Mesodermal cell (in vitro differentiated cells): ENCODE data around the gene SNRNP35.
"Not testable (repeated sequence)": the region's sequence is repeated elsewhere in the genome, so short reads cannot be mapped to it uniquely, and the experiment has no call there.

Experiments used
- H3K27ac ChIP-seq: 2 replicates; pipeline ENCODE4 v1.7.0; 2013; ENCODE audit warnings: mild to moderate bottlenecking, low read depth, low read length, moderate library complexity; ENCODE audit not compliant: severe bottlenecking
- H3K36me3 ChIP-seq: 2 replicates; pipeline ENCODE4 v1.7.1; 2013; ENCODE audit warnings: mild to moderate bottlenecking, low read length, moderate library complexity; ENCODE audit not compliant: control insufficient read depth, insufficient read depth
- H3K4me1 ChIP-seq: one replicate; pipeline ENCODE4 v1.7.1; 2013; ENCODE audit warnings: mild to moderate bottlenecking, low read length; ENCODE audit not compliant: insufficient read depth, control insufficient read depth, poor library complexity, severe bottlenecking
- H3K4me3 ChIP-seq: 2 replicates; pipeline ENCODE4 v1.7.0; 2013; ENCODE audit warnings: low read length, control low read depth, mild to moderate bottlenecking; ENCODE audit not compliant: insufficient read depth, poor library complexity, severe bottlenecking; ENCODE audit errors: extremely low read depth
- H3K9me3 ChIP-seq: 2 replicates; pipeline ENCODE4 v1.7.1; 2013; ENCODE audit warnings: mild to moderate bottlenecking, low read length, moderate library complexity; ENCODE audit not compliant: control insufficient read depth
- WGBS, 2 experiments: methylation state at CpG; one replicate each; pipeline ENCODE4 v1.1.5; 2013; ENCODE audit warnings: missing lambda C conversion rate in 2 of 2; ENCODE audit not compliant: insufficient coverage in 2 of 2; 5-methylcytosine and 5-hydroxymethylcytosine counted together

SNRNP35 gene

DNA sequence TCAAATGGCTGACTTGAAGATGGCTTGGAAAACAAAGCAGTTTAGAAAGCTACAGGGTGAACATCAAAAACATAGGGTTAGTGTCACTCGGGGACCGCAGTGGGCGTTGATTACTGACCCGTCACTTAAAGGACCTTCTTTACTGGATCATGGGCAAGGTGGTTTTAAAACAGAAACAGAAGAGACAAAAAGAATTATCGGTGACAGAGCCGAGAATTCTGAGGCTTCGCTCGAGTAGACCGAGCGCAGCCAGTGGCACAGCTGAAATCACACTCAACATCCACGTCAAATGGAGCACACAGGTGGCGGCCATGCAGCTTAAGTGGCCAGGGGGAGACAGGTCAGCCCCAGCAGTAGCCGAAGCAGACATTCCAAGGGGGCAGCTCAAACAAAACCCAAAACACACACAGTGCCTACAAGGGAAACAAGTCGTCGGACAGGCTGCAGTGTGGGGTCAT is 17.3 kb downstream of the SNRNP35 start:
- H3K36me3 ChIP-seq: peaks cover 66% of the 10 kb centered on the region
- H3K4me3 ChIP-seq: no peak overlapping the region
- H3K27ac ChIP-seq: no peak overlapping the region
- 92 to 93% methylated on average over 12 to 13 of the region's 15 CpGs for WGBS, 2 experiments
- H3K9me3 ChIP-seq: no peaks in the 10 kb centered on the region
- no peaks in the 10 kb centered on the region for H3K4me1 ChIP-seq

DNA sequence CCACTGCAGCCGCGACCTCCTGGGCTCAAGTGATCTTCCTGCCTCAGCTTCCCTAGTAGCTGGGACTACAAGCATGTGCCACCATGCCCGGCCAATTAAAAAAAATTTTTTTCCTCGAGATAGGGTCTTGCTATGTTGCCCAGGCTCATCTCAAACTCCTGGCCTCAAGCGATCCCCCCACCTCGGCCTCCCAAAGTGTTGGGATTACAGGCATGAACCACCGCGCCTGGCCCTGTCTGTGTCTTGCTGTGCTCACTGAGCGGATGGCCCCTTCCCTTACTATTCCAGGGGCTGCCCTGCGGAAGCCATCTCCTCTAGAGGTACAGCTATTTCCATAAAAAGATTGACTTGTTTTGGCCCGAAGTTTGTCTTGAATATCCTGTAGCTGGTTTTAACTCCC is 20.1 kb downstream of the SNRNP35 start:
- Histone ChIP-seq H3K4me1 (no peaks in the 10 kb centered on the region), H3K27ac (no peak overlapping the region), H3K9me3 (no peaks in the 10 kb centered on the region), H3K4me3 (no peak overlapping the region), H3K36me3 (peaks cover 54% of the 10 kb centered on the region)
- WGBS, 2 experiments: 95 to 98% methylated on average over 11 of the region's 11 CpGs

DNA sequence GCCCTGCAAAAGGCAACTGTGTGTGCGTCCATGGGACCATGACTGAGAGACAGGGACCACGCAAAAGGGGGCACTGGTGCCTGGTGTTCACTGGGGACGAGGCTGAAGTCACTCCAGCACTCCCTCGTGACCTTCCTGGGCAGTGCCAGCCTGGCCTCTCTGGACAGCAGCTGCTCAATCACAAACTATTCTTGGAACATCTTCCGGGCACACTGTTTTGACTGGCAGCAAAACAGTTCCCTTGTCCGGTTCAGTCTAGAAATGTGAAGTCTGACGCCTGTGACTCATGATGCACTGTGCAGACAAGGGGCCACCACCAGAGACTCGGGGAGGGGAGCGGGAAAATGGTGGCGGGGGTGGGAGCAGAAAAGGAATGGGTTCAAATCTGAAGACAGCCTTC is 20.8 kb downstream of the SNRNP35 start:
- 95 to 96% methylated on average over 8 to 9 of the region's 10 CpGs for WGBS, 2 experiments
- Histone ChIP-seq H3K27ac (no peak overlapping the region), H3K9me3 (no peaks in the 10 kb centered on the region), H3K4me1 (no peaks in the 10 kb centered on the region), H3K36me3 (peaks cover 56% of the 10 kb centered on the region), H3K4me3 (no peak overlapping the region)

DNA sequence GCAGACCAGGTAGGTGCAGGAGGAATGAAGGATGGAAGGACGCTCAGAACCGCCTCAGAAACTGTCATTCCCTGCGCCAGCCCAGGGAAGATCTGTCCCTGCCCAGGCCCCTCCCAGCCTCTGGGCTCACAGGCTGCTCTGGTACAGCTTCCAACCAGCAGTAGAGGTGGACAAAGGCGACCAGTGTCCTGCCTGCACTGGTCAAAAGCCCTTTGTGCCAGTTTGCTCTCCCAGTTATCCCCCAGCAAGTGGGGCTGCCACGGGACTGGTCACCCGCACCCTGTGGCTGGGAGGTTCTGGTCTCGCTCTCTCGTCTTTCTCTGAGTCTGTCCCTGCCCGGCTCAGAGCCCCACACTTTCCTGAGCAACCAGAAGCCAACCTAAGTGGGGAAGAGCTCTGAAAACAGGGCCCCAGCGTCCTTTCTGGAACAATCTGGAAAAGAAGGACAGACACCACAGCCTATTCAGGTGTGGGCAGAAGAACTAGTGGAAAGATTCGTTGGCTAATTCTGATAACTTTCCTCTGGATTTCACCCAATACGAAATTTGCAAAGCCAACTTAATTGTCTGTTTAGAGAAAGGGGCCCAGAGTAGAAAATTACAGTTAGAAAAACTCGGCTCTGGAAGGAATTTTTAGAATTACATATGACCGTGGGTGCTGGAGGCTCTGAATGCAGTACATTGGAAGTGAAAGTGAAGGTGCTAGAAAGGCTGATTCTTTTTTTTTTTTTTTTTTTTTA is 21.7 kb downstream of the SNRNP35 start:
- 95 to 98% methylated on average over 8 to 12 of the region's 14 CpGs for whole genome bisulfite sequencing, 2 experiments
- Histone ChIP-seq H3K36me3 (peaks cover 51% of the 10 kb centered on the region), H3K4me1 (no peaks in the 10 kb centered on the region), H3K4me3 (no peak overlapping the region), H3K9me3 (no peaks in the 10 kb centered on the region), H3K27ac (no peak overlapping the region)

DNA sequence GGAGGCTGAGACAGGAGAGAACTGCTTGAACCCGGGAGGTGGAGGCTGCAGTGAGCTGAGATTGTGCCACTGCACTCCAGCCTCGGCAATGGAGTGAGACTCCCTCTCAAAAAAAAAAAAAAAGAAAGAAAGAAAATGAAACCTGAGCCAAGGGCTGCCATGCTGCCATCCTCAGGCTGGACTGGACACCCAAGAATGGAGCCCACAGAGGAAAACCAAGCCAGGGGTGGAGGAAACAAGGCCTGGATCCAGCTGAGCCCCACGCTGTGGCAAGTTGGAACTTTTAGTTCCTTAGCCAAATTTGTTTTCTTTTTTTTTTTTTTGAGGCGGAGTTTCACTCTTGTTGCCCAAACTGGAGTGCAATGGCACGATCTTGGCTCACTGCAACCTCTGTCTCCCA is 23.3 kb downstream of the SNRNP35 start:
- peaks cover 58% of the 10 kb centered on the region for H3K36me3 ChIP-seq
- not testable (repeated sequence) for H3K4me3 ChIP-seq, H3K27ac ChIP-seq, H3K9me3 ChIP-seq, H3K4me1 ChIP-seq
- 96 to 97% methylated on average over 2 to 3 of the region's 5 CpGs for WGBS, 2 experiments

DNA sequence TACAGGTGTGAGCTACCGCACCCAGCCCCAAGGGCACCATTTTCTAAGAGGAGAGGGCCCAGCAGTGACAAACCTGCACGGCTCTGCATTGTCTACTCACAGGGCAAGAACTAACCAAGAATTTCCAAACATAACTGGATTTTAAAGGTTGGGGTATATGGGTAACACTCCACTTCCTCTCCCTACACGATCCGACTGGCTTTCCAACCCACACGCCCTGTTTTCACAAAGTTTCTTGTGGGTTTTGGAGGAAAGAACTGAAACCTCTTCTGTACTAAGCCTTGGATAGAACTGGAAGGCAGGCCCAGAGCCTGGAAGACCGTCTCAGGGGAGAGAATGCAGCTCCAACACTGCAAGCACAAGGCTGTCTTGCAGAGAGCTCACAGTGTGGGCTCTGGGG is 24.9 kb downstream of the SNRNP35 start:
- peaks cover 44% of the 10 kb centered on the region for H3K36me3 ChIP-seq

DNA sequence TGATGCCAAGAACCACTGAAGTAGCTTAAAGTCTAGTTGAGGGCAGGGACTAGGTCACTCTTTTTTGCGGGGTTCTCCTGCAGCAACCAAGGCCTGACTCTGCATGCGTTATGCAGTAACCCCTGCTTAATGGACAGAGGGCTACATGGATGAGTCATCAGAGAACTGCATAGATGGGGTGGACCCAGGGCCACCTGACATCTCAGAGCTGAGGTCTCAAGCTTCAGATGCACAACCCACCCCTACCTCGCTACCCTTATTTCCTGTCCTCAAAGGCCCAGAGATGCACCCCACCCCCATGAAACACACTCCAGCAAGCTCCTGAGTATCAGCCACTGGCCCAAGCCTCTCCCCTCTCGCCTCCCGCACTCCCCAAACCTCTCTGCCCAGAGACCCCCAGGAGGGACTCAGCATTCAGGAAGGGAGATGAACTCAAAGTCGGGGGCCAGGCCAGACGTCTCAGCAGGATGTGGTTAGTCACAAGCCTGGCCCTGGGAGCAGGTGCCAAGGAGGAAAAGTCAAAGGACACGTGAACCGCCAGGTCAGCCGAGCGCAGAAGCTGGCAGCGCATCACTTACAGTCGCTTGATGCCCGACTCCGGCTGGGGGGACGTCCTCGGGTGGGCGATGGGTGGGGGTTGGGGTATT is 25.8 kb downstream of the SNRNP35 start:
- Histone ChIP-seq H3K4me1 (no peaks in the 10 kb centered on the region), H3K27ac (no peak overlapping the region), H3K4me3 (no peak overlapping the region), H3K9me3 (no peaks in the 10 kb centered on the region), H3K36me3 (peaks cover 36% of the 10 kb centered on the region)
- WGBS, 2 experiments: 85 to 92% methylated on average over 13 of the region's 18 CpGs

More for the DNA sequence above, 24.9 kb downstream of the SNRNP35 start:
- Histone ChIP-seq H3K9me3 (no peaks in the 10 kb centered on the region), H3K27ac (no peak overlapping the region), H3K4me3 (no peak overlapping the region), H3K4me1 (no peaks in the 10 kb centered on the region)
- WGBS, 2 experiments: 90 to 92% methylated on average over 2 of the region's 6 CpGs

DNA sequence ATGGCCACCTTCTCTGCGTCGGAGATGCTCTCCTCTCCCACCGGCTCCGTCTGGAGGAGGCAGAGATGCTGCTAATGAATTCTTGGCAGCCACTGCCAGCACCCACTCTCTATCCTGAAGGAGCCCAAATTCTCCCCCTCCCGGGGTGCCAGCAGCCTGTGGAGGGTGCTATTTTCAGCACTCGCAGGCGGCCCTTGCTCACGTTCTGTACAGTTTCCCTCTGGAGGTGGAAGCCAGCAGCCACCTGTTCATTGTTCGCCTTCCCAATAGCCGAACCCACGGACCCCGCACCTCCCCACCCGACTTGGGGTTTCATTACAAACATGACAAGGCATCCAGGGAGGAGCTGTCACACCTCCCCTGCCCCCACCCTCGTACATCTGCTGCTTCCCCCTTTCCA is 27.8 kb downstream of the SNRNP35 start:
- H3K4me3 ChIP-seq: no peak overlapping the region
- H3K9me3 ChIP-seq: no peaks in the 10 kb centered on the region
- peaks cover 24% of the 10 kb centered on the region for H3K36me3 ChIP-seq
- WGBS, 2 experiments: 88 to 94% methylated on average over 13 to 14 of the region's 14 CpGs
- no peak overlapping the region for H3K27ac ChIP-seq
- H3K4me1 ChIP-seq: no peaks in the 10 kb centered on the region

DNA sequence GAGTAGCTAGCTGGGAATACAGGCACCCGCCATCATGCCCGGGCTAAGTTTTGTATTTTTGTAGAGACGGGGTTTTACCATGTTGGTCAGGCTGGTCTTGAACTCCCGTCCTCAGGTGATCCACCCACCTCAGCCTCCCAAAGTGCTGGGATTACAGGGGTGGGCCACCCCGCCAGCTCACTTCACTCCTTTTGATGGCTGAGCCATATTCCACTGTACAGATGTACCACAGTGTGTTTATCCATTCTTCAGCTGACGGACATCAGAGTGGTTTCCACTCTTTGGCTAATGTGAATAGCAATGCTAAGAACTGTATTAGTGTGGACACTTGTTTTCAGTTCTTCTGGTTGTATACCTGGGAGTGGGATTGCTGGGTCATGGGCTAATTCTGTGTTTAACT is 29.5 kb downstream of the SNRNP35 start:
- no peak overlapping the region for H3K27ac ChIP-seq
- no peak overlapping the region for H3K4me3 ChIP-seq
- H3K9me3 ChIP-seq: no peaks in the 10 kb centered on the region
- WGBS, 2 experiments: 97 to 100% methylated on average over 4 to 5 of the region's 6 CpGs
- no peaks in the 10 kb centered on the region for H3K4me1 ChIP-seq
- peaks cover 20% of the 10 kb centered on the region for H3K36me3 ChIP-seq

DNA sequence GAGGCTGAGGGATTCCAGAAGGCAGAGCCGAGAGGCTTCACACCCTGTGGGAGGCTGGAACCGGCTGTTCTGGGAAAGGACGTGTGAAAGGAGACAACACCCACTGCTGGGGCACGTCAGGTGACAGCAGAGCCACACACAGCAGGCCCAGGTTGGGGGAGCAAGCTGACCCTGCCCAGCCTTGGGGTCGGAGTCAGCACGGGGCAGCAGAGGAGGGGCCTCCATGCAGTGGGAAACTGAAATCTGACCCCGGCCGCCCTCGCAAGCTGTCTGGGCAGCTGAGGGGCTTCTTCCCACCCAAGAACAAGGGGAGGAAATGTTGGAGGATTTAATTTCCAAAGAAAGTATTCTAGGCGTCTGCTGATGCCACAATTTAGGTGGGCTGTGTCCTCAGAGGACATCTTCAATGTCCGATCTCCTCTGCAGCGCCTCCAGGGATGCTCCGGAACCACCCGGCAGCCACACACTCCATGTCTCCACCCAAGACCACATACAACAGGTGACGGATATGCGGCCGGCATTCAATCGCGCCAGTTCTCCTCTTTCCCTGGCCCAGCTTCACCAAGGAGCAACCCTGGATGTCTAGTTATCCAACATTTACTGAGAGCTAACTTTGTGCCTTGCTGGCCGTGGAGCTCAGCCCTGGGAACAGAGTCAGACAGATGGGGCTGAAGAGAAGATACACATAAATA is 30.7 kb downstream of the SNRNP35 start:
- 67 to 73% methylated on average over 19 to 20 of the region's 20 CpGs for WGBS, 2 experiments
- Histone ChIP-seq H3K9me3 (no peaks in the 10 kb centered on the region), H3K27ac (no peak overlapping the region), H3K4me3 (no peak overlapping the region), H3K36me3 (peaks cover 14% of the 10 kb centered on the region), H3K4me1 (no peaks in the 10 kb centered on the region)
